Smooth muscle cell (in vitro differentiated cells): ENCODE data around the gene ABHD14A. TPM values are rescaled to one million over a fixed set of nuclear protein-coding genes. Genes with fewer than 3 reads are reported as not detected.

Experiments used
- DNase-seq: peaks from one replicate; lab custom pipeline; 2025; ENCODE audit not compliant: unreplicated experiment; lab: John Stamatoyannopoulos, UW
- H2AFZ ChIP-seq: fragments of 200-600 bp; sonication (generic); 2 replicates; pipeline ENCODE4 v1.6.0; 2016; ENCODE audit warnings: antibody characterized with exemption, low read depth, mild to moderate bottlenecking
- H3F3A ChIP-seq: fragments of 200-600 bp; sonication (generic); 2 replicates; pipeline ENCODE4 v1.6.0; 2017; ENCODE audit warnings: antibody characterized with exemption, low read depth
- H3K27ac ChIP-seq: fragments of 200-600 bp; sonication (generic); 2 replicates; pipeline ENCODE4 v1.5.1; 2016; ENCODE audit warnings: low read depth, mild to moderate bottlenecking
- H3K27me3 ChIP-seq: fragments of 200-600 bp; sonication (generic); 2 replicates; pipeline ENCODE4 v1.6.1; 2016; ENCODE audit warnings: low read depth, mild to moderate bottlenecking
- H3K36me3 ChIP-seq: fragments of 200-600 bp; sonication (generic); 2 replicates; pipeline ENCODE4 v1.5.1; 2016; ENCODE audit warnings: low read depth
- H3K4me1 ChIP-seq: fragments of 200-600 bp; sonication (generic); 2 replicates; pipeline ENCODE4 v1.5.1; 2016; ENCODE audit warnings: low read depth
- H3K4me2 ChIP-seq: fragments of 200-600 bp; sonication (generic); 2 replicates; pipeline ENCODE4 v1.6.0; 2016; ENCODE audit warnings: mild to moderate bottlenecking
- H3K4me3 ChIP-seq: fragments of 200-600 bp; sonication (generic); 2 replicates; pipeline ENCODE4 v1.5.1; 2016; ENCODE audit warnings: mild to moderate bottlenecking
- H3K79me2 ChIP-seq: fragments of 200-600 bp; sonication (generic); 2 replicates; pipeline ENCODE4 v1.6.0; 2016; ENCODE audit warnings: low read depth, mild to moderate bottlenecking
- H3K9ac ChIP-seq: fragments of 200-600 bp; sonication (generic); 2 replicates; pipeline ENCODE4 v1.6.0; 2016; ENCODE audit warnings: low read depth
- H3K9me3 ChIP-seq: fragments of 200-600 bp; sonication (generic); replicated peaks from 2 replicates; pipeline ENCODE4 v1.5.1; 2016; ENCODE audit warnings: low read depth
- H4K20me1 ChIP-seq: fragments of 200-600 bp; sonication (generic); 2 replicates; pipeline ENCODE4 v1.6.0; 2016; ENCODE audit warnings: low read depth
- CTCF ChIP-seq: fragments of 200-600 bp; sonication (generic); IDR thresholded peaks from 2 replicates; pipeline ENCODE4 v1.5.1; 2017; ENCODE audit warnings: borderline replicate concordance, mild to moderate bottlenecking, antibody characterized with exemption; ENCODE audit not compliant: insufficient read depth, poor library complexity, severe bottlenecking
- WGBS: methylation state at CpG from one replicate; pipeline ENCODE4 v1.1.7; 2016; ENCODE audit warnings: low lambda C conversion rate; 5-methylcytosine and 5-hydroxymethylcytosine counted together
- polyA plus RNA-seq: library from polyadenylated mRNA; unstranded; fragments of >200 nt; fragmentation: Nextera tagmentation; extraction: Ambion mirVana; gene quantifications from 2 replicates; pipeline ENCODE4 v1.2.1, GENCODE V29; 2016
- total RNA-seq: library from RNA; depleted of rRNA; stranded (reverse); fragments of >200 nt; gene quantifications from 2 replicates; pipeline ENCODE4 v1.2.3, GENCODE V29; 2014

ABHD14A gene
- total and polyA plus RNA-seq, 2 experiments from 2014 or later = 16.1 to 49.7 TPM

- Histone ChIP-seq H3K4me3 (no peak overlapping the region), H3K27ac (no peak overlapping the region), H4K20me1 (no peaks in the 10 kb centered on the region), H3K9ac (no peak overlapping the region), H3K79me2 (no peaks in the 10 kb centered on the region), H3K9me3 (no peaks in the 10 kb centered on the region), H3K4me1 (no peaks in the 10 kb centered on the region), H3K27me3 (no peaks in the 10 kb centered on the region), H3K36me3 (no peaks in the 10 kb centered on the region), H2AFZ (no peak overlapping the region), H3K4me2 (no peak overlapping the region), H3F3A (no peaks in the 10 kb centered on the region)
- DNase-seq = no peak
- no peak for TF ChIP-seq CTCF
- 84% methylated on average over 4 of the region's 4 CpGs for WGBS
Measured at GRCh38 chr3:51946796-51947195, 28.1 kb upstream of the ABHD14A start.

- 82% methylated on average over 13 of the region's 13 CpGs for WGBS
- Histone ChIP-seq H3K9ac (no peak overlapping the region), H4K20me1 (no peaks in the 10 kb centered on the region)
Measured at GRCh38 chr3:51947215-51947900, 27.5 kb upstream of the ABHD14A start.

GRCh38 chr3:51948016-51948580 is 26.8 kb upstream of the ABHD14A start:
- H3K4me1 ChIP-seq = no peaks in the 10 kb centered on the region
- no peak overlapping the region for H3K4me2 ChIP-seq
- TF ChIP-seq CTCF = no peak
- no peaks in the 10 kb centered on the region for H4K20me1 ChIP-seq
- H3K27me3 ChIP-seq = no peaks in the 10 kb centered on the region
- no peaks in the 10 kb centered on the region for H3F3A ChIP-seq
- H2AFZ ChIP-seq = no peak overlapping the region
- DNase-seq = no peak
- H3K27ac ChIP-seq = no peak overlapping the region
- no peaks in the 10 kb centered on the region for H3K79me2 ChIP-seq
- no peak overlapping the region for H3K9ac ChIP-seq
- H3K9me3 ChIP-seq = no peaks in the 10 kb centered on the region
- WGBS = 92% methylated on average over 10 of the region's 10 CpGs
- H3K4me3 ChIP-seq = no peak overlapping the region
- no peaks in the 10 kb centered on the region for H3K36me3 ChIP-seq

More at GRCh38 chr3:51947215-51947900, 27.5 kb upstream of the ABHD14A start:
- H3K27ac ChIP-seq = no peak overlapping the region
- H3F3A ChIP-seq = no peaks in the 10 kb centered on the region
- no peak overlapping the region for H3K4me2 ChIP-seq
- no peaks in the 10 kb centered on the region for H3K4me1 ChIP-seq
- H3K4me3 ChIP-seq = no peak overlapping the region
- H3K79me2 ChIP-seq = no peaks in the 10 kb centered on the region
- no peaks in the 10 kb centered on the region for H3K27me3 ChIP-seq
- H3K9me3 ChIP-seq = no peaks in the 10 kb centered on the region
- H2AFZ ChIP-seq = no peak overlapping the region
- H3K36me3 ChIP-seq = no peaks in the 10 kb centered on the region
- TF ChIP-seq CTCF = no peak
- no peak for DNase-seq

GRCh38 chr3:51949121-51949520 is 25.7 kb upstream of the ABHD14A start:
- no peak overlapping the region for H2AFZ ChIP-seq
- no peak overlapping the region for H3K9ac ChIP-seq
- H3K4me2 ChIP-seq = no peak overlapping the region
- H3F3A ChIP-seq = no peaks in the 10 kb centered on the region
- TF ChIP-seq CTCF = no peak
- no peak for DNase-seq
- 88% methylated on average over 5 of the region's 5 CpGs for WGBS
- no peak overlapping the region for H3K4me3 ChIP-seq
- H3K36me3 ChIP-seq = no peaks in the 10 kb centered on the region
- H3K4me1 ChIP-seq = no peaks in the 10 kb centered on the region
- no peak overlapping the region for H3K27ac ChIP-seq
- peaks cover 4% of the 10 kb centered on the region for H3K27me3 ChIP-seq
- no peaks in the 10 kb centered on the region for H3K9me3 ChIP-seq
- H4K20me1 ChIP-seq = no peaks in the 10 kb centered on the region
- no peaks in the 10 kb centered on the region for H3K79me2 ChIP-seq
